ENCODE results near the gene RGL1. TPM values are rescaled to one million over a fixed set of nuclear protein-coding genes. Genes with fewer than 3 reads are reported as not detected.

RGL1 gene
- total and polyA plus RNA-seq, 9 of the 15 experiments (the other 6 are each of a cell fraction or from before 2014, with no cell fraction given) = under 0.01 to 0.07 (median 0.04) TPM

GRCh38 chr1:183845681-183846080 is 40.8 kb downstream of the RGL1 start:
- TF ChIP-seq TBL1XR1 (IDR thresholded peaks at IDR 0.05; ENCODE audit: low read length in 2 of 2) = no peak
- TF ChIP-seq BACH1 (tag; IDR thresholded peaks at IDR 0.05) = peak; percentile 36; the same call in 1 of the 2 replicates
- peak; percentile 88 for TF ChIP-seq NFE2 (IDR thresholded peaks at IDR 0.05; ENCODE audit: low read depth)
- TF ChIP-seq ZNF316 (IDR thresholded peaks at IDR 0.05) = peak; percentile 94
- peak; percentile 88 for TF ChIP-seq C11orf30 (IDR thresholded peaks at IDR 0.05; ENCODE audit: low read depth)
- TF ChIP-seq JUND (IDR thresholded peaks at IDR 0.05; ENCODE audit: borderline replicate concordance, low read depth, low read length) = no peak
- TF ChIP-seq JUND (tag; IDR thresholded peaks at IDR 0.05; ENCODE audit: borderline replicate concordance, low read depth, low read length) = 0 out of 3 replicates have a peak, but pooled peaks have one; percentile 13
- peak; percentile 62; the same call in 1 of the 2 replicates for TF ChIP-seq MAFF (IDR thresholded peaks at IDR 0.05; ENCODE audit: low read length)
- TF ChIP-seq ATF3 (IDR thresholded peaks at IDR 0.05) = 0 out of 2 replicates have a peak, but pooled peaks have one; percentile 36
- no peak for TF ChIP-seq ATF3 (CRISPR knock-in tag; conservative IDR thresholded peaks at IDR 0.05)
- no peak for TF ChIP-seq ETV5 (CRISPR knock-in tag; IDR thresholded peaks at IDR 0.05; ENCODE audit: low read depth)
- TF ChIP-seq MAFK (IDR thresholded peaks at IDR 0.05; ENCODE audit: low read length) = peak; percentile 48; the same call in 1 of the 2 replicates
- TF ChIP-seq MAFG (tag; conservative IDR thresholded peaks at IDR 0.05) = peak; percentile 92
- no peak for TF ChIP-seq TCF15 (CRISPR knock-in tag; IDR thresholded peaks at IDR 0.05)
- no peaks in the 10 kb centered on the region for H3K9me3 ChIP-seq (replicated peaks; ENCODE audit: control insufficient read depth, insufficient read depth, low read depth, low read length)
- peak; percentile 69 for ATAC-seq
- ChIA-PET POLR2A (interaction anchor here (1.0 to 1.2 kb wide), 2 partner anchors 9 to 14 kb away, joined by 3 to 4 read pairs; no protein-coding TSS in a partner anchor), CTCF (ENCODE audit: low intra/inter-chr PET ratio) (no interaction called here)
- H3K36me3 ChIP-seq (ENCODE audit: control insufficient read depth, insufficient read depth, low read length) = no peaks in the 10 kb centered on the region
- H3K4me1 ChIP-seq (replicated peaks in 1 of 2; ENCODE audit: control insufficient read depth in 2 of 2, insufficient read depth in 2 of 2, low read length in 2 of 2) = 0 out of 5 replicates have a peak, but pooled peaks cover 0 to 2% of the 10 kb centered on the region in 2 experiments
- peak overlapping the region; percentile 54; the same call in 1 of the 2 replicates for H2AFZ ChIP-seq (ENCODE audit: low read depth, low read length)
- peak in 2 of 4 experiments; percentile 15 to 26 for DNase-seq (ENCODE audit: extremely low read depth in 1 of 4, low spot score in 3 of 4)
- no TSS peak for BruUV-seq (replicated peaks)
- H4K20me1 ChIP-seq (replicated peaks; ENCODE audit: control insufficient read depth, insufficient read depth, low read length) = no peaks in the 10 kb centered on the region
- H3K27me3 ChIP-seq (ENCODE audit: control insufficient read depth in 2 of 2, insufficient read depth in 2 of 2, low read length in 2 of 2) = no peaks in the 10 kb centered on the region; a peak in 1 of 5 replicates
- intact Hi-C loops (cut with micrococcal nuclease) (no loop called here), in situ Hi-C loops (cut with MboI) (no loop called here)
- H3K9me1 ChIP-seq (ENCODE audit: control insufficient read depth, insufficient read depth, low read length) = no peaks in the 10 kb centered on the region
- no peak for FAIRE-seq
- no peak overlapping the region for H3K4me3 ChIP-seq
- H3K4me2 ChIP-seq (ENCODE audit: insufficient read depth, low read length) = 0 out of 2 replicates have a peak overlapping the region, but pooled peaks have one; percentile 1
- H3K9ac ChIP-seq (ENCODE audit: insufficient read depth in 1 of 2, low read depth in 2 of 2, low read length in 2 of 2) = no peak overlapping the region
- H3K79me2 ChIP-seq (ENCODE audit: control insufficient read depth, insufficient read depth, low read length) = no peaks in the 10 kb centered on the region
- H3K27ac ChIP-seq (ENCODE audit: extremely low read depth, low read depth, low read length) = no peak overlapping the region
- WGBS (ENCODE audit: insufficient coverage, low coverage, missing lambda C conversion rate) = 0% methylated on average over 3 of the region's 3 CpGs

Data from K562 (cell line).